NCI-H187 (cell line): ENCODE measurements around the gene PXYLP1.
A peak's percentile ranks its signal among the peaks of the same experiment; 100 is the strongest.
"Not testable (repeated sequence)": the region's sequence is repeated elsewhere in the genome, so short reads cannot be mapped to it uniquely, and the experiment has no call there.

Source experiments
- DNase-seq, 2 experiments: peaks; one replicate each; lab custom pipeline; 2025; lab: John Stamatoyannopoulos, UW

The PXYLP1 gene

GRCh38 chr3:141294301-141294700, 62.7 kb downstream of the PXYLP1 start:
- DNase-seq = no peak

- DNase-seq = no peak
Measured at GRCh38 chr3:141294848-141295247, 63.2 kb downstream of the PXYLP1 start.

GRCh38 chr3:141300426-141300825, 68.8 kb downstream of the PXYLP1 start:
- not testable (repeated sequence) for DNase-seq

GRCh38 chr3:141302364-141303141, 70.9 kb downstream of the PXYLP1 start:
- no peak for DNase-seq

- DNase-seq = peak; percentile 34 to 35
Measured at GRCh38 chr3:141303481-141304223, 72.0 kb downstream of the PXYLP1 start.

GRCh38 chr3:141305436-141305835, 73.8 kb downstream of the PXYLP1 start:
- DNase-seq = no peak

- DNase-seq = no peak
Measured at GRCh38 chr3:141306276-141306675, 74.7 kb downstream of the PXYLP1 start.

GRCh38 chr3:141306922-141307321, 75.3 kb downstream of the PXYLP1 start:
- no peak for DNase-seq

GRCh38 chr3:141307351-141308059, 75.9 kb downstream of the PXYLP1 start:
- DNase-seq = no peak

GRCh38 chr3:141308588-141309218, 77.1 kb downstream of the PXYLP1 start:
- peak in 1 of 2 experiments; percentile 2 for DNase-seq

- DNase-seq = no peak
Measured at GRCh38 chr3:141311170-141311495, 79.5 kb downstream of the PXYLP1 start.

GRCh38 chr3:141311496-141312353, 80.1 kb downstream of the PXYLP1 start:
- DNase-seq = peak; percentile 88 to 93

GRCh38 chr3:141312354-141313092, 80.9 kb downstream of the PXYLP1 start:
- DNase-seq = no peak

- no peak for DNase-seq
Measured at GRCh38 chr3:141313093-141313683, 81.6 kb downstream of the PXYLP1 start.

GRCh38 chr3:141314415-141314814, 82.8 kb downstream of the PXYLP1 start:
- DNase-seq = not testable (repeated sequence)

- DNase-seq = no peak
Measured at GRCh38 chr3:141316851-141317250, 85.2 kb downstream of the PXYLP1 start.

- DNase-seq = no peak
Measured at GRCh38 chr3:141320399-141321108, 88.9 kb downstream of the PXYLP1 start.

- DNase-seq = no peak
Measured at GRCh38 chr3:141321109-141321497, 89.5 kb downstream of the PXYLP1 start.

- DNase-seq = no peak
Measured at GRCh38 chr3:141323936-141324704, 92.5 kb downstream of the PXYLP1 start.
